HG03135 (cell line): ENCODE measurements around the gene UNC5B.
"Not testable (repeated sequence)": the region's sequence is repeated elsewhere in the genome, so short reads cannot be mapped to it uniquely, and the experiment has no call there.

Experiments used
- ATAC-seq: cut with Tn5 transposase; IDR thresholded peaks from one replicate; pipeline ENCODE4 v1.9.1; 2021; ENCODE audit warnings: mild to moderate bottlenecking, moderate library complexity; ENCODE audit not compliant: unreplicated experiment

Gene UNC5B

DNA sequence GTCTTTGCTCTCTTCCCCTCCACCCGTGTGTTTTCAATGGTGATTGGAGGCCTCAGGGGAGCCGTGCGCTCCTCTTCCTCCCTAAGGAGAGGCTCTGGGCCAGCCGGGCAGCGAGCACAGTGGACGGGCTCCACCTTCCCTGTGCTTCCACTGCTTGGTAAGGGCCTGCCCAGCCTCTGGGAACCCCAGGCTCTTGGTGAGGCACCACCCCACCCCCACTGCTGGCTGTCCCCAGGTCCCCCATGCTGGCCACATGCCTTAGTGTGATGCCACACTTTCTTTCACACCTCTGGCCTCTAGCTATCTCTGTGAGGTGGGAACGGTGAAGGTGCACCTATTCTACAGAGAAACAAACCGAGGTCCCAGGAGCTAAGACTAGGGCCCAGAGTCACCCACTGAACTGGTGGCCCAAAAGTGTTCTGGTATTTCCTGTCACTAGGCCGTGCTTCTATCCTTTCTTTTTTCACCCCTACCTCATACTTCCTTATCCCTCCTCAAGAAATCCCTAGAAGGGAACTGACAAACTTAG lies 53.3 kb downstream of the UNC5B start:
- no peak for ATAC-seq

GRCh38 chr10:71266147-71266917 lies 54.0 kb downstream of the UNC5B start:
- ATAC-seq = no peak

GRCh38 chr10:71266918-71267442 lies 54.6 kb downstream of the UNC5B start:
- ATAC-seq = no peak

- ATAC-seq = no peak
Observed at GRCh38 chr10:71267508-71268240, 55.3 kb downstream of the UNC5B start.

DNA sequence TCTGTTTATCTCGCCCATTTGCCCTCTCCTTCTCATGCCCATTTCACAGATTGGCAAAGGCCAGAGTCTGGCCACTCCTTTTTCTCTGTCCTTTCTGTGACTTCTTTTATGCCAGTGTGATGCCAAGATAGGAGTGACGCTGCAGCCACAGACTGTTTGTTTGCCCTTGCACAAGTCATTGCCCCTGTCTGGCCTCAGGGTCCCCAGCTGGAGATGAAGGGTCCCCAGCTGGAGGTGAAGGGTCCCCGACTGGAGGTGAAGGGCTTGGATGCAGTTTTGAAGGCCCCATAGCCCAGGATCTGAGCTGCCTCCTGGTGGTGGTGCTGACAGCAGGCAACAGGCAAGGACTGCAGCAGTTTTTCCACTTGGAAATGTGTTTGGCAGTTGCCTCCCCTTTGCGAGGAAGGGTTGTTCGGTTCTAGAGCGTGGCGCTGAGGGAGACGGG lies 55.9 kb downstream of the UNC5B start:
- ATAC-seq = no peak

GRCh38 chr10:71268758-71269157 lies 56.4 kb downstream of the UNC5B start:
- no peak for ATAC-seq

GRCh38 chr10:71269301-71270288 lies 57.2 kb downstream of the UNC5B start:
- ATAC-seq = no peak

GRCh38 chr10:71270301-71271220 lies 58.2 kb downstream of the UNC5B start:
- no peak for ATAC-seq

DNA sequence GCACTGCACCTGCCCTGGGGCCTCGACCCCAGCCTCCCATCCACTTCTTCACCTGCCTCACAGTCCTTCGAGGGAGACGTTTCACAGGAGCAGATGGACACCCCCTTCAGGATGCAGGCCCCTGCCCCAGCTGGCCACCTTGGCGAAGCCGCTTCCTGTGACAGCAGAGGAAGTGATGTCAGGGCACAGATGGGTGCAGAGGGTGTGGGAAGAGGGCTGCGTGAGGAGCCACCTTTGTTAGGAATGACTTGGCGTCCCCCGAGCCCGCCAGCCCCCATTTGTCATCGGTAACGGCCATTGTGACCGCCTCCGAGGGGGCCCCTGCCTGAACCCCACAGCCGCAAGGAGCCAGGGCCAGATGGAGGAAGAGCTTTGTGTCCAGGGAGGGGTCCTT lies 59.3 kb downstream of the UNC5B start:
- ATAC-seq = no peak

GRCh38 chr10:71272056-71272771 lies 59.8 kb downstream of the UNC5B start:
- ATAC-seq = no peak

GRCh38 chr10:71272974-71273373 lies 60.6 kb downstream of the UNC5B start:
- not testable (repeated sequence) for ATAC-seq

GRCh38 chr10:71273506-71273905 lies 61.1 kb downstream of the UNC5B start:
- no peak for ATAC-seq

DNA sequence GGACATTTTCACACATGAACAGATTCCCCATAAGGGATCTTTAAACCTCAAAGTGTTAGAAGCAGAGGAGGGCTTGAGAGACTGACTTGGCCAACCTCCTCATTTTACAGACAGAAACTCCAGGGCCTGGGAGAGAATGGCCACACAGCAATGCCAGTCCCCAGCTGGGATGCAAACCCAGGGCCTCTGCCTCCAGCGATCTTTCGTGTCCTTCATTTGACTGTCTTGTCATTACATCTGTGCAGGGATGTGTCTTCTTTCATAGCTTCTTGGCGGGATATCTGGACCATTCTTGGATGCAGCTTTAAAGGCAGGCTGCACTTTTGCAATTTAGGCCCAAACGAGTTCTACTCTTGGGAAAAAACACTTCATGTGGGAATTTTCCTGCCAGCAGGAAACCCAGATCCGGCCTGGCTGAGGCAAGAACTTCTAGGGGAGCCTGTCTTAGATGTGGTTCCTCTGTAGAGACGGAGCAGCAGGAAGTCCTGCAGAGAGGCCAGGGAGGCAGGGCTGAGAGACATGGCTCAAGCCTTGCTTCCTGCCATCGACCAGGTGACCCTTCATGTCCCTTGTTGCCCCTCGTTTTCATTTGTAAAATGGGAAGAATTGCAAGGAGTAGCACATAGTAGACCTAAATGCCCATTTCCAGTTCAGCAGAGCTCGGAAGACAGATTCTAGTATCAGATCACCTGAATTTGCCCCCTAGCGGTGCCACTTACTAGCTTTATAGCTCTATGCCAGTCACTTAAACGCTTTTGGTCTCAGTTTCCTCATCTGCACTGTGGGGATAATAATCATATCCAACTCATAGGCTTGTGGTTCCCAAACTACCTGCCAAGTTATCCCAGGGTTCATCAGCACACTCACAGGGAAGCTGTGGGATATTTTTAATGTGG lies 62.8 kb downstream of the UNC5B start:
- no peak for ATAC-seq

DNA sequence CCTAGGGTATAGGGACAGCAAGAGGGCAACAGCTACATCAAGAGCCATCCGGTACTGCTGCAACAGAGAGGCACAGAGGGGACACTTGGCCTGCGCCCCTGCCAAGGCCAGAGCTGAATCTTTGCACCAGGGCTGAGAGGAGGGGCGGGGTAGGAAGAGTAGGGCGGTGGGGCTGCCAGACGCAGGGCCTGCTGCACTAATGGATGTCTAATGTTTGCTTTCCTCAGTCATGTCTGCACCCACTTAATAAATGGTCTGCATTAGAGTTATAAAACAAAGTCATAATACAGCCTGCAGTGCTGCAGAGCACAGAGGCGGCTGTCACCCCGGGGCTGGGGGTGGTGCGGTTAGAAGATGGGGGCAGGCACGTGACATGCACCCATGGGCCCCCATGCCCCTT lies 64.5 kb downstream of the UNC5B start:
- no peak for ATAC-seq

DNA sequence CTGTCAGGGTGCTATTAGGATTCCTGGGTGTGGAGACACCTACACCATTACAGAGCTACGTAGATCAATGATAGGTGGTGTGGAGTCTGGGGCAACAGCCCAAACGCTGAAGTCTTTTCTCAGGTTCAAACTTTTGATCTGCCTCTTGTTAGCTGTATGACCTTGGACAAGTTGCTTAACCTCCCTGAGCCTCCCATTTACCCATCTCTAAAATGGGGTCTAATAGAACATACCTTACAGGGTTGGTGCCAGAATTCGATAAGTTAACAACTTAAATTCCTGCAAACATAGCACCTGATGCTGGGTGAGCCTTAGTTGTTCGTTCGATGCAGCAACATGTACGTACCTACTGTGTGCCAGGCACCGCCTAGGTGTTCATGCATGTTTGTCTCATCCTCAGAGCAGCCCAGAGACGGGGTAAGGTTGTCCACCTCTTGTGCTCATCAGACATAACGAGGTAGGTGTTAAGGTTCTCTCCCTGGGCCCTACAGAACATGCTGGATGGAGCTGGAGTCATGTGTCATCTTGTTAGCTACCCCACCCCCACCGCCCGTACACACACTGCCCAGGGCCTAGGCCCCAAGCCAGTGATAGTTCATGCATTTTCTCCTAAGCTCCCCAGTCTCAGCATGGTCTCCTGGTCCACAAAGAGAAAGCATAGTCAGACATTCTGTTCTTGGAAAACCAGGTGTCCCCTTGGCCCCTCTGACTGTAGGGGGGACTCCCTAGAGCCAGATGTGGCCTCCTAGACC lies 65.7 kb downstream of the UNC5B start:
- ATAC-seq = no peak

DNA sequence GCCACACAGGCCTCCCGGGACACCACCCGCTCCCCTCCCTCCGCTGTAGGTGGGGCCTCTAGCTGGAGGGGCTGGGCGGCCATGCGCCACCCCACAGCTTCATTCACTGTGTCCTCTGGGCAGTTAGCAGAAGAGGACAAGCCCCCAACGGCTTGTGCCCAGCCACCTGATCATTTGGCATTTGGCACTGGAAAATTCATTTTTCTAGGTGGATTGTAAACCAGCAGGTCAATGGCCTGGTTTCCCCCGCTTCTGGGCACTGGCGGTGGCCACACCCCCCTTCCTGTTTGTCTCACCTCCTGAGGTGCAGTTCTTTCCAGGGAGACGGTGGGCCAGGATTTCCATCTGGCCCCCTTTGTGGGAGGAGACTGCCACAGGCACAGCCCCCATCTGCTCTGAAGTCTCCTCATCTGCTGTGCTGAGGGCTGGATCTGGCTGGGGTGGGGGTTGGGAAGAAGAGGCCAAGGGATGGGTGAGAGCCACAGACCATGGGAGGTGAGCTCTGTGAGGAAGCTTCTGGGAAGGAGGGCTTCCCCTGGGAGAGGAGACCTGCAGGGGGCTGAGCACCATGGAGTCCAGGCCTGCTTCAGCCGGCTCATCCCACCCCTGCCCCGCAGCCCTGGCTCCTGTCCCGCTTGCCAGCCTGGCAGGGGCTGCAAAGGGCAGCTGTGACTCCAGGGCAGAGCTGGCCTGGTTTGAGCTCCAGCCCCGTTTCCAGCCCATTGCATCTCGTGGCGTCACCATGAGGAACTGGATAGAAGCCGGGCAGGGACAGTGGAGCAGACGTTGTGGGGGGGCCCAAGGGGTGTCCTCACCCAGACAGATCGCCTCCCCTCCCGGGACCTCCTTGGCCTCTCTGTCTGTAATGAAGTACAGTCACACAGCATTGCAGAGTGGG lies 66.6 kb downstream of the UNC5B start:
- ATAC-seq = no peak
